SU-DHL-6 (cell line): ENCODE measurements around the gene SRD5A1.

Experiments
- H2AFZ ChIP-seq: fragments of 200-600 bp; sonication (generic); 2 replicates; pipeline ENCODE4 v1.6.1; 2014; ENCODE audit warnings: low read depth, mild to moderate bottlenecking, moderate library complexity, mixed read lengths, antibody characterized with exemption, low read length; ENCODE audit not compliant: severe bottlenecking
- H3F3A ChIP-seq: fragments of 200-600 bp; shearing (Covaris generic); 2 replicates; pipeline ENCODE4 v1.6.0; 2016; ENCODE audit warnings: antibody characterized with exemption, mild to moderate bottlenecking; ENCODE audit not compliant: insufficient read depth
- H3K27ac ChIP-seq: fragments of 200-600 bp; sonication (generic); 2 replicates; pipeline ENCODE4 v1.5.1; 2016; ENCODE audit warnings: low read depth, mild to moderate bottlenecking, low read length, moderate library complexity, mixed read lengths
- H3K27me3 ChIP-seq: fragments of 200-600 bp; sonication (generic), shearing (Covaris generic); 2 replicates; pipeline ENCODE4 v1.6.0; 2014; ENCODE audit warnings: mild to moderate bottlenecking, low read length
- H3K36me3 ChIP-seq: fragments of 200-600 bp; sonication (generic); 2 replicates; pipeline ENCODE4 v1.6.1; 2014; ENCODE audit warnings: mild to moderate bottlenecking, low read length, mixed read lengths
- H3K4me2 ChIP-seq: fragments of 300-600, 200-600 bp; shearing (Covaris generic), sonication (generic); 2 replicates; pipeline ENCODE4 v1.6.0; 2014; ENCODE audit warnings: low read length, low read depth, mild to moderate bottlenecking; ENCODE audit not compliant: poor library complexity, severe bottlenecking
- H3K4me3 ChIP-seq: fragments of 200-600 bp; sonication (generic); 2 replicates; pipeline ENCODE4 v1.5.1; 2014; ENCODE audit warnings: antibody characterized with exemption, low read length, mild to moderate bottlenecking, mixed read lengths; ENCODE audit not compliant: insufficient read depth, poor library complexity, severe bottlenecking
- H3K79me2 ChIP-seq: fragments of 200-600 bp; sonication (generic); 2 replicates; pipeline ENCODE4 v1.6.1; 2014; ENCODE audit warnings: mild to moderate bottlenecking, low read length, moderate library complexity; ENCODE audit not compliant: insufficient read depth
- H3K9ac ChIP-seq: fragments of 200-600 bp; sonication (generic); 2 replicates; pipeline ENCODE4 v1.7.0; 2014; ENCODE audit warnings: mild to moderate bottlenecking, low read length
- H3K9me2 ChIP-seq: fragments of 200-600 bp; sonication (generic); replicated peaks from 2 replicates; pipeline ENCODE4 v1.6.1; 2014; ENCODE audit warnings: low read length; ENCODE audit not compliant: insufficient read depth
- H3K9me3 ChIP-seq: fragments of 200-600 bp; sonication (generic); 2 replicates; pipeline ENCODE4 v1.6.1; 2014; ENCODE audit warnings: low read length, mixed read lengths; ENCODE audit not compliant: insufficient read depth
- H4K20me1 ChIP-seq: fragments of 200-600 bp; sonication (generic); 2 replicates; pipeline ENCODE4 v1.6.1; 2014; ENCODE audit warnings: low read depth, mild to moderate bottlenecking, antibody characterized with exemption, low read length, moderate library complexity, mixed read lengths
- CTCF ChIP-seq: fragments of 200-600 bp; sonication (generic); IDR thresholded peaks from one replicate; pipeline ENCODE4 v1.5.1; 2017; ENCODE audit warnings: antibody characterized with exemption, mild to moderate bottlenecking, low read length, moderate library complexity; ENCODE audit not compliant: insufficient read depth, poor library complexity, severe bottlenecking
- EZH2phosphoT487 ChIP-seq: fragments of 200-600 bp; sonication (generic), shearing (Covaris generic); conservative IDR thresholded peaks from 2 replicates; pipeline ENCODE4 v1.6.1; 2018; ENCODE audit warnings: mild to moderate bottlenecking, antibody characterized with exemption, low read length, moderate library complexity, mixed read lengths

The SRD5A1 gene

GRCh38 chr5:6698696-6699095, 65.5 kb downstream of the SRD5A1 start:
- no peak overlapping the region for H2AFZ ChIP-seq
- no peaks in the 10 kb centered on the region for H3K36me3 ChIP-seq
- H3K27me3 ChIP-seq: no peaks in the 10 kb centered on the region

GRCh38 chr5:6699357-6699756, 66.1 kb downstream of the SRD5A1 start:
- Histone ChIP-seq H3K9ac (no peak overlapping the region), H4K20me1 (no peaks in the 10 kb centered on the region), H3K9me2 (no peaks in the 10 kb centered on the region), H3K27me3 (no peaks in the 10 kb centered on the region), H3K4me2 (no peak overlapping the region), H3F3A (no peaks in the 10 kb centered on the region), H3K79me2 (no peaks in the 10 kb centered on the region), H3K36me3 (no peaks in the 10 kb centered on the region), H2AFZ (no peak overlapping the region), H3K27ac (no peak overlapping the region), H3K4me3 (no peak overlapping the region), H3K9me3 (no peaks in the 10 kb centered on the region)
- no peak for TF ChIP-seq CTCF
- TF ChIP-seq EZH2phosphoT487: no peak

More at GRCh38 chr5:6698696-6699095, 65.5 kb downstream of the SRD5A1 start:
- Histone ChIP-seq H3K9me2 (no peaks in the 10 kb centered on the region), H3K9ac (no peak overlapping the region), H3K9me3 (no peaks in the 10 kb centered on the region), H3K4me2 (no peak overlapping the region), H3K27ac (no peak overlapping the region), H4K20me1 (no peaks in the 10 kb centered on the region), H3K79me2 (no peaks in the 10 kb centered on the region), H3F3A (no peaks in the 10 kb centered on the region), H3K4me3 (no peak overlapping the region)
- TF ChIP-seq CTCF (no peak), EZH2phosphoT487 (no peak)

- H3K9me3 ChIP-seq: no peaks in the 10 kb centered on the region
- H3K27ac ChIP-seq: no peak overlapping the region
- no peaks in the 10 kb centered on the region for H3F3A ChIP-seq
- no peak overlapping the region for H3K9ac ChIP-seq
- no peaks in the 10 kb centered on the region for H3K9me2 ChIP-seq
- TF ChIP-seq EZH2phosphoT487 (no peak), CTCF (no peak)
- no peak overlapping the region for H3K4me3 ChIP-seq
- no peaks in the 10 kb centered on the region for H3K27me3 ChIP-seq
- no peak overlapping the region for H3K4me2 ChIP-seq
- H2AFZ ChIP-seq: no peak overlapping the region
- H3K36me3 ChIP-seq: no peaks in the 10 kb centered on the region
- no peaks in the 10 kb centered on the region for H3K79me2 ChIP-seq
- no peaks in the 10 kb centered on the region for H4K20me1 ChIP-seq
These were observed 66.9 kb downstream of the SRD5A1 start for GRCh38 chr5:6700074-6700684.
